ENCODE data around the gene AMH.

Gene AMH

GRCh38 chr19:2242092-2242537 lies 7.0 kb upstream of the AMH start:
- no peak overlapping the region for H3K27ac ChIP-seq (ENCODE audit: insufficient read depth, low read length, poor library complexity, severe bottlenecking)
- H3K4me3 ChIP-seq (ENCODE audit: insufficient read depth, low read depth, low read length, poor library complexity, severe bottlenecking): no peak overlapping the region
- H3K4me1 ChIP-seq (ENCODE audit: control insufficient read depth, insufficient read depth, low read length, poor library complexity, severe bottlenecking): peaks cover 46% of the 10 kb centered on the region
- no peaks in the 10 kb centered on the region for H3K27me3 ChIP-seq (replicated peaks; ENCODE audit: control insufficient read depth, insufficient read depth, low read length, poor library complexity, severe bottlenecking)
- no peak for DNase-seq
- H3K9me3 ChIP-seq (ENCODE audit: control insufficient read depth, low read length): no peaks in the 10 kb centered on the region
- peaks cover 42% of the 10 kb centered on the region for H3K36me3 ChIP-seq (ENCODE audit: control insufficient read depth, insufficient read depth, low read length)

GRCh38 chr19:2242816-2243215 lies 6.3 kb upstream of the AMH start:
- Histone ChIP-seq H3K36me3 (ENCODE audit: control insufficient read depth, insufficient read depth, low read length) (peaks cover 49% of the 10 kb centered on the region), H3K9me3 (ENCODE audit: control insufficient read depth, low read length) (no peaks in the 10 kb centered on the region), H3K4me1 (ENCODE audit: control insufficient read depth, insufficient read depth, low read length, poor library complexity, severe bottlenecking) (peaks cover 39% of the 10 kb centered on the region), H3K27me3 (replicated peaks; ENCODE audit: control insufficient read depth, insufficient read depth, low read length, poor library complexity, severe bottlenecking) (no peaks in the 10 kb centered on the region), H3K27ac (ENCODE audit: insufficient read depth, low read length, poor library complexity, severe bottlenecking) (no peak overlapping the region), H3K4me3 (ENCODE audit: insufficient read depth, low read depth, low read length, poor library complexity, severe bottlenecking) (no peak overlapping the region)
- no peak for DNase-seq

- H3K27me3 ChIP-seq (replicated peaks; ENCODE audit: control insufficient read depth, insufficient read depth, low read length, poor library complexity, severe bottlenecking): no peaks in the 10 kb centered on the region
- H3K4me3 ChIP-seq (ENCODE audit: insufficient read depth, low read depth, low read length, poor library complexity, severe bottlenecking): no peak overlapping the region
- no peak overlapping the region for H3K27ac ChIP-seq (ENCODE audit: insufficient read depth, low read length, poor library complexity, severe bottlenecking)
- no peaks in the 10 kb centered on the region for H3K9me3 ChIP-seq (ENCODE audit: control insufficient read depth, low read length)
- peaks cover 34% of the 10 kb centered on the region for H3K4me1 ChIP-seq (ENCODE audit: control insufficient read depth, insufficient read depth, low read length, poor library complexity, severe bottlenecking)
- no peak for DNase-seq
- H3K36me3 ChIP-seq (ENCODE audit: control insufficient read depth, insufficient read depth, low read length): peaks cover 56% of the 10 kb centered on the region
Observed at GRCh38 chr19:2243274-2244124, 5.6 kb upstream of the AMH start.

DNA sequence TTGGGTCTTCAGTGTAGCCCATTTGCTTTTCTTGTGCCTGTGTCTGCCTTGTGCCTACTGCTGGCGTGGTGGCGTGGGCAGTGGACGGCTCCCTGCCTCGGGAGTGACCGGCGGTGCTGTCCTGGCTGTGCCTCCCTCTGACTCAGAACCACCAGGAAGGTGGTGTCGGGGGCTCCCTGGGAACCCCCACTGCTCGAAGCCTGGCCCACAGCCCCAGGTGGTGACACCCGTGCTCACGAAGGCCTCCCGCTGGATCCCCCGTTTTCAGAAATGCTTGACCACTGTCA lies 5.1 kb upstream of the AMH start:
- Histone ChIP-seq H3K27me3 (replicated peaks; ENCODE audit: control insufficient read depth, insufficient read depth, low read length, poor library complexity, severe bottlenecking) (no peaks in the 10 kb centered on the region), H3K4me1 (ENCODE audit: control insufficient read depth, insufficient read depth, low read length, poor library complexity, severe bottlenecking) (peaks cover 28% of the 10 kb centered on the region), H3K36me3 (ENCODE audit: control insufficient read depth, insufficient read depth, low read length) (peaks cover 59% of the 10 kb centered on the region), H3K9me3 (ENCODE audit: control insufficient read depth, low read length) (no peaks in the 10 kb centered on the region), H3K27ac (ENCODE audit: insufficient read depth, low read length, poor library complexity, severe bottlenecking) (no peak overlapping the region), H3K4me3 (ENCODE audit: insufficient read depth, low read depth, low read length, poor library complexity, severe bottlenecking) (no peak overlapping the region)
- DNase-seq: no peak

DNA sequence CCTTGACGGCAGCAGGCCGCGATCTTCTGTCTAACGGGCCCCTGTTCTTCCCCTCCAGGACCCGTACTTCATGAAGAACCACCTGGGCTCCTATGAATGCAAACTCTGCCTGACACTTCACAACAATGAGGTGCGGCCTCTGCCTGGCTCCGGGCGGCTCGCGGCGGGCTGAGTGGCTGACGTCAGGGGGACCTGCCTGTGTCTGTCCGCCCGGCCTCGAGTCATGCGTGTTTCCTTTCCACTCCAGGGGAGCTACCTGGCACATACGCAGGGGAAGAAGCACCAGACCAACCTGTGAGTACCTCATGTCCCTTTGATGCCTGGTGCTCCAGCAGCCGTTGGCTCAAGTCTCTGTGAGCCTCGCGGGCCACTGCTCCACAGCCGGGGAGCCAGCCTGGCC lies 4.6 kb upstream of the AMH start:
- Histone ChIP-seq H3K27me3 (replicated peaks; ENCODE audit: control insufficient read depth, insufficient read depth, low read length, poor library complexity, severe bottlenecking) (no peaks in the 10 kb centered on the region), H3K36me3 (ENCODE audit: control insufficient read depth, insufficient read depth, low read length) (peaks cover 59% of the 10 kb centered on the region), H3K4me1 (ENCODE audit: control insufficient read depth, insufficient read depth, low read length, poor library complexity, severe bottlenecking) (peaks cover 27% of the 10 kb centered on the region), H3K9me3 (ENCODE audit: control insufficient read depth, low read length) (no peaks in the 10 kb centered on the region), H3K27ac (ENCODE audit: insufficient read depth, low read length, poor library complexity, severe bottlenecking) (no peak overlapping the region), H3K4me3 (ENCODE audit: insufficient read depth, low read depth, low read length, poor library complexity, severe bottlenecking) (no peak overlapping the region)
- no peak for DNase-seq

DNA sequence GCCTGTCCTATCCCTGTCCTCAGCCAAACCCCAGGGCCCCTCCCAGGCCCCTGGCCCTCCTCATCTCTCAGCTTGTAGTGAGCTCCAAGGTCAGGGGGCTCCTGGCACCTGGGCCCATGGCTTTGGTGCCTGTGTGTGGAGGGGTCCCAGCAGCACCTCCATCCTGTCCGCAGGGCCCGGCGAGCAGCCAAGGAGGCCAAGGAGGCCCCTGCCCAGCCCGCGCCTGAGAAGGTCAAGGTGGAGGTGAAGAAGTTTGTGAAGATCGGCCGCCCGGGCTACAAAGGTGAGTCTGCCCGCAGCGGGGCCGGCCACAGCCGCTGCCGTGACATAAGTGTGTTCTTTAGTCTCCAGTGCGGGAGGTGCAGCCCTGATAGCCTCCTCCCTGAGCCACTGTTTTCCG lies 3.9 kb upstream of the AMH start:
- Histone ChIP-seq H3K27ac (ENCODE audit: insufficient read depth, low read length, poor library complexity, severe bottlenecking) (no peak overlapping the region), H3K36me3 (ENCODE audit: control insufficient read depth, insufficient read depth, low read length) (peaks cover 59% of the 10 kb centered on the region), H3K27me3 (replicated peaks; ENCODE audit: control insufficient read depth, insufficient read depth, low read length, poor library complexity, severe bottlenecking) (peaks cover 6% of the 10 kb centered on the region), H3K9me3 (ENCODE audit: control insufficient read depth, low read length) (no peaks in the 10 kb centered on the region), H3K4me3 (ENCODE audit: insufficient read depth, low read depth, low read length, poor library complexity, severe bottlenecking) (no peak overlapping the region), H3K4me1 (ENCODE audit: control insufficient read depth, insufficient read depth, low read length, poor library complexity, severe bottlenecking) (peaks cover 27% of the 10 kb centered on the region)
- DNase-seq: no peak

- H3K27me3 ChIP-seq (replicated peaks; ENCODE audit: control insufficient read depth, insufficient read depth, low read length, poor library complexity, severe bottlenecking): peaks cover 14% of the 10 kb centered on the region
- H3K36me3 ChIP-seq (ENCODE audit: control insufficient read depth, insufficient read depth, low read length): peaks cover 59% of the 10 kb centered on the region
- peaks cover 27% of the 10 kb centered on the region for H3K4me1 ChIP-seq (ENCODE audit: control insufficient read depth, insufficient read depth, low read length, poor library complexity, severe bottlenecking)
- no peak overlapping the region for H3K27ac ChIP-seq (ENCODE audit: insufficient read depth, low read length, poor library complexity, severe bottlenecking)
- DNase-seq: no peak
- no peaks in the 10 kb centered on the region for H3K9me3 ChIP-seq (ENCODE audit: control insufficient read depth, low read length)
- H3K4me3 ChIP-seq (ENCODE audit: insufficient read depth, low read depth, low read length, poor library complexity, severe bottlenecking): no peak overlapping the region
Observed at GRCh38 chr19:2246014-2246620, 3.0 kb upstream of the AMH start.

DNA sequence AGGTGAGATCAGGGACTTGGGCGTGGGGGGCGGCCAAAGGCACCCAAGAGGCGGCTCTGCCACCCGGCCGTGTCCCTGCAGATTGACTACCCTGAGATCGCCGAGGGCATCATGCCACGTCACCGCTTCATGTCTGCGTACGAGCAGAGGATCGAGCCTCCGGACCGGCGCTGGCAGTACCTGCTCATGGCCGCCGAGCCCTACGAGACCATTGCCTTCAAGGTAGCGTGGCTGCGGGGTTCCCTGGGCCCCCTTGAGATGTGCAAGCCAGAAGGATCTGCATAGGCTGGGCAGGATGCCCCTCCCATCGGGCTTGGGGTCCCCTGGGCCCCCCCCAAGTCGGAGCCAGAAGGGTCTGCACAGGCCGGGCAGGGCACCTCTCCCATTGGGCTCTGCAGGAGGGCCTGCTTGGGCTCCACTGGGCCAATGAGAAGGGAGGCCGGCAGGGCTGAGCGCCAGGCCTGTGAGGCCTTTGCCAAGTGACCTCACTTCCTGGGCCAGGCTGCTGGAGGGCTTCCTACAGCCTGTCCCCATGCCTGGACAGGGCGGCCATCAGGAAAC lies 2.2 kb upstream of the AMH start:
- H3K36me3 ChIP-seq (ENCODE audit: control insufficient read depth, insufficient read depth, low read length): peaks cover 59% of the 10 kb centered on the region
- H3K4me3 ChIP-seq (ENCODE audit: insufficient read depth, low read depth, low read length, poor library complexity, severe bottlenecking): no peak overlapping the region
- H3K27me3 ChIP-seq (replicated peaks; ENCODE audit: control insufficient read depth, insufficient read depth, low read length, poor library complexity, severe bottlenecking): peaks cover 20% of the 10 kb centered on the region
- no peak overlapping the region for H3K27ac ChIP-seq (ENCODE audit: insufficient read depth, low read length, poor library complexity, severe bottlenecking)
- H3K4me1 ChIP-seq (ENCODE audit: control insufficient read depth, insufficient read depth, low read length, poor library complexity, severe bottlenecking): peaks cover 24% of the 10 kb centered on the region
- no peaks in the 10 kb centered on the region for H3K9me3 ChIP-seq (ENCODE audit: control insufficient read depth, low read length)
- DNase-seq: no peak

DNA sequence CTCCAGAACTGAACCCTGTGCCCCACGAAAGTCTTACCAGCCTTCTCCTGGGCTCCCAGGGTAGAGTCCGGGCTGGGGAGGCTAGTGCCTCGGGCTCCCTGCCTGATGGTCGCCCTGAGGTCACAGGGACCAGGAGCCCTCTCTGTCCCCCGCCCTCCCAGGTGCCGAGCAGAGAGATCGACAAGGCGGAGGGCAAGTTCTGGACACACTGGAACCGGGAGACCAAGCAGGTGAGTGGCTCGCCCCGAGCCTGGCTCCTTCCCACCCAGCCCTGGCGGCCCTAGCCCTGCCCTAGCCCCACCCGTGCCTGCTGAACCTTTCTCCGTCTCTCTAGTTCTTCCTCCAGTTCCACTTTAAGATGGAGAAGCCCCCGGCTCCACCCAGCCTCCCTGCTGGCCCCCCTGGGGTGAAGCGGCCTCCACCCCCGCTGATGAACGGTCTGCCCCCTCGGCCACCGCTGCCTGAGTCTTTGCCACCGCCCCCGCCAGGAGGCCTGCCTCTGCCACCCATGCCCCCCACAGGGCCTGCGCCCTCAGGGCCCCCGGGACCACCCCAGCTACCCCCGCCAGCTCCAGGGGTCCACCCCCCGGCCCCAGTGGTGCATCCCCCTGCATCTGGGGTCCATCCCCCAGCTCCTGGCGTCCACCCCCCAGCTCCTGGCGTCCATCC lies 1.6 kb upstream of the AMH start:
- Histone ChIP-seq H3K36me3 (ENCODE audit: control insufficient read depth, insufficient read depth, low read length) (peaks cover 59% of the 10 kb centered on the region), H3K4me3 (ENCODE audit: insufficient read depth, low read depth, low read length, poor library complexity, severe bottlenecking) (no peak overlapping the region), H3K4me1 (ENCODE audit: control insufficient read depth, insufficient read depth, low read length, poor library complexity, severe bottlenecking) (peaks cover 27% of the 10 kb centered on the region), H3K9me3 (ENCODE audit: control insufficient read depth, low read length) (no peaks in the 10 kb centered on the region), H3K27ac (ENCODE audit: insufficient read depth, low read length, poor library complexity, severe bottlenecking) (no peak overlapping the region), H3K27me3 (replicated peaks; ENCODE audit: control insufficient read depth, insufficient read depth, low read length, poor library complexity, severe bottlenecking) (peaks cover 24% of the 10 kb centered on the region)
- no peak for DNase-seq
